ENCODE results near the gene TBC1D2B.

TBC1D2B gene

GRCh38 chr15:78093242-78094020 lies 15.9 kb upstream of the TBC1D2B start:
- DNase-seq (ENCODE audit: low spot score) = no peak

GRCh38 chr15:78092261-78093041 lies 14.9 kb upstream of the TBC1D2B start, which contains the start of gene SH2D7:
Gene SH2D7, plus strand, starts transcription at chr15:78092561. Its CDS starts 24 bp downstream, at chr15:78092585.
- DNase-seq (ENCODE audit: low spot score) = no peak

- DNase-seq (ENCODE audit: low spot score) = no peak
These were observed 13.0 kb upstream of the TBC1D2B start for GRCh38 chr15:78090422-78091063.

GRCh38 chr15:78088773-78089080 lies 11.2 kb upstream of the TBC1D2B start:
- DNase-seq (ENCODE audit: low spot score) = no peak

- DNase-seq (ENCODE audit: low spot score) = no peak
These were observed 10.7 kb upstream of the TBC1D2B start for GRCh38 chr15:78087951-78088772.

- DNase-seq (ENCODE audit: low spot score) = no peak
These were observed 8.4 kb upstream of the TBC1D2B start for GRCh38 chr15:78085928-78086327.

GRCh38 chr15:78084449-78084750 lies 6.9 kb upstream of the TBC1D2B start:
- no peak for DNase-seq (ENCODE audit: low spot score)

- no peak for DNase-seq (ENCODE audit: low spot score)
These were observed 6.4 kb upstream of the TBC1D2B start for GRCh38 chr15:78083687-78084448.

- DNase-seq (ENCODE audit: low spot score) = no peak
These were observed 5.7 kb upstream of the TBC1D2B start for GRCh38 chr15:78083186-78083585.

GRCh38 chr15:78082743-78083110 lies 5.2 kb upstream of the TBC1D2B start:
- no peak for DNase-seq (ENCODE audit: low spot score)

GRCh38 chr15:78082106-78082742 lies 4.7 kb upstream of the TBC1D2B start:
- DNase-seq (ENCODE audit: low spot score) = no peak

GRCh38 chr15:78080088-78080460 lies 2.6 kb upstream of the TBC1D2B start:
- DNase-seq (ENCODE audit: low spot score) = no peak

GRCh38 chr15:78079298-78080087 lies 2.0 kb upstream of the TBC1D2B start:
- DNase-seq (ENCODE audit: low spot score) = no peak

GRCh38 chr15:78077871-78078210 lies 330 bp upstream of the TBC1D2B start:
- DNase-seq (ENCODE audit: low spot score) = no peak

- no peak for DNase-seq (ENCODE audit: low spot score)
These were observed 1.1 kb downstream of the TBC1D2B start for GRCh38 chr15:78076231-78077052.

GRCh38 chr15:78075490-78076230 lies 1.9 kb downstream of the TBC1D2B start:
- DNase-seq (ENCODE audit: low spot score) = no peak

GRCh38 chr15:78073046-78073787 lies 4.3 kb downstream of the TBC1D2B start:
- DNase-seq (ENCODE audit: low spot score) = no peak
